Suprapubic skin (tissue), 3 donors: Measurements from ENCODE around the gene WFDC2.

ENCODE experiments used
- CTCF ChIP-seq, 2 donors: fragments of 200-600 bp in 1 of 2; fragments of 450-650 bp in 1 of 2; sonication (generic) in 1 of 2; IDR thresholded peaks; one replicate each; pipeline ENCODE4 v1.5.1; 2016 to 2019; ENCODE audit warnings: antibody characterized with exemption in 2 of 2, mild to moderate bottlenecking in 1 of 2, moderate library complexity in 1 of 2
- POLR2A ChIP-seq, 2 donors: fragments of 450-650 bp; IDR thresholded peaks; one replicate each; pipeline ENCODE4 v1.6.1; 2017; ENCODE audit warnings: antibody characterized with exemption in 2 of 2, mild to moderate bottlenecking in 2 of 2, moderate library complexity in 2 of 2

GRCh38 chr20:45497971-45498494, 28.5 kb downstream of the WFDC2 start:
- TF ChIP-seq CTCF (IDR thresholded peaks at IDR 0.05), result no peak
- no peak for TF ChIP-seq POLR2A (IDR thresholded peaks at IDR 0.05)
